Small intestine (tissue), 7 donors: ENCODE measurements around the gene ZNF768. TPM values are rescaled to one million over a fixed set of nuclear protein-coding genes. Genes with fewer than 3 reads are reported as not detected.
"Not testable (repeated sequence)": the region's sequence is repeated elsewhere in the genome, so short reads cannot be mapped to it uniquely, and the experiment has no call there.

Experiments used
- DNase-seq, 2 donors: peaks; one replicate each; pipeline versions ENCODE4 v3.0.0 to v3.0.0-alpha.2; 2013
- FAIRE-seq: peaks from 2 replicates; lab custom pipeline; 2012; peaks lifted over from hg19 to GRCh38; lab: Jason Lieb, UNC
- H3K27ac ChIP-seq, 3 donors: one replicate each; pipeline ENCODE4 v1.5.1; 2013; ENCODE audit warnings: low read length in 2 of 3, mild to moderate bottlenecking in 2 of 3, control low read depth in 1 of 3, inconsistent platforms in 1 of 3, low read depth in 1 of 3, moderate library complexity in 1 of 3
- H3K27me3 ChIP-seq, 3 donors: one replicate each; pipeline ENCODE4 v1.6.1; 2013; ENCODE audit warnings: low read length in 3 of 3, inconsistent platforms in 1 of 3; ENCODE audit not compliant: control insufficient read depth in 3 of 3, insufficient read depth in 3 of 3
- H3K36me3 ChIP-seq, 3 donors: one replicate each; pipeline ENCODE4 v1.6.1; 2013; ENCODE audit warnings: low read length in 3 of 3, inconsistent platforms in 1 of 3, low read depth in 1 of 3, mild to moderate bottlenecking in 1 of 3, moderate library complexity in 1 of 3; ENCODE audit not compliant: control insufficient read depth in 3 of 3, insufficient read depth in 2 of 3
- H3K4me1 ChIP-seq, 3 donors: one replicate each; pipeline ENCODE4 v1.6.1; 2013; ENCODE audit warnings: low read length in 2 of 3, inconsistent platforms in 1 of 3, low read depth in 1 of 3, mild to moderate bottlenecking in 1 of 3, moderate library complexity in 1 of 3; ENCODE audit not compliant: control insufficient read depth in 3 of 3, insufficient read depth in 2 of 3
- H3K4me3 ChIP-seq, 3 donors: one replicate each; pipeline ENCODE4 v1.5.1; 2013; ENCODE audit warnings: low read length in 3 of 3, control low read depth in 1 of 3, inconsistent platforms in 1 of 3, low read depth in 1 of 3, mild to moderate bottlenecking in 1 of 3, moderate library complexity in 1 of 3
- H3K9me3 ChIP-seq, 2 donors: one replicate each; pipeline ENCODE4 v1.6.1; 2013; ENCODE audit warnings: low read depth in 1 of 2, low read length in 1 of 2; ENCODE audit not compliant: control insufficient read depth in 2 of 2, insufficient read depth in 1 of 2
- WGBS, 3 donors: extraction: QIAGEN DNeasy Blood & Tissue Kit; methylation state at CpG; one replicate each; pipeline ENCODE4 v1.1.7; 2013; 5-methylcytosine and 5-hydroxymethylcytosine counted together
- polyA plus RNA-seq, 4 donors: library from polyadenylated mRNA; stranded (reverse) in 3 of 4; unstranded in 1 of 4; fragments of 200-250 nt in 3 of 4; fragments of 120-200 nt in 1 of 4; gene quantifications; one replicate each; pipeline versions ENCODE4 v1.2.1 to v1.2.3, GENCODE V29; 2013
- donor health status: healthy with polysubstance abuse.
- donor health status: control.
- donor health status: control.
- donor health status: Bipolar disorder and iron deficiency.
- donor health status: healthy.

The ZNF768 gene
- polyA plus RNA-seq, 4 donors, result 42.7 to 71.6 (median 52.6) TPM

DNA sequence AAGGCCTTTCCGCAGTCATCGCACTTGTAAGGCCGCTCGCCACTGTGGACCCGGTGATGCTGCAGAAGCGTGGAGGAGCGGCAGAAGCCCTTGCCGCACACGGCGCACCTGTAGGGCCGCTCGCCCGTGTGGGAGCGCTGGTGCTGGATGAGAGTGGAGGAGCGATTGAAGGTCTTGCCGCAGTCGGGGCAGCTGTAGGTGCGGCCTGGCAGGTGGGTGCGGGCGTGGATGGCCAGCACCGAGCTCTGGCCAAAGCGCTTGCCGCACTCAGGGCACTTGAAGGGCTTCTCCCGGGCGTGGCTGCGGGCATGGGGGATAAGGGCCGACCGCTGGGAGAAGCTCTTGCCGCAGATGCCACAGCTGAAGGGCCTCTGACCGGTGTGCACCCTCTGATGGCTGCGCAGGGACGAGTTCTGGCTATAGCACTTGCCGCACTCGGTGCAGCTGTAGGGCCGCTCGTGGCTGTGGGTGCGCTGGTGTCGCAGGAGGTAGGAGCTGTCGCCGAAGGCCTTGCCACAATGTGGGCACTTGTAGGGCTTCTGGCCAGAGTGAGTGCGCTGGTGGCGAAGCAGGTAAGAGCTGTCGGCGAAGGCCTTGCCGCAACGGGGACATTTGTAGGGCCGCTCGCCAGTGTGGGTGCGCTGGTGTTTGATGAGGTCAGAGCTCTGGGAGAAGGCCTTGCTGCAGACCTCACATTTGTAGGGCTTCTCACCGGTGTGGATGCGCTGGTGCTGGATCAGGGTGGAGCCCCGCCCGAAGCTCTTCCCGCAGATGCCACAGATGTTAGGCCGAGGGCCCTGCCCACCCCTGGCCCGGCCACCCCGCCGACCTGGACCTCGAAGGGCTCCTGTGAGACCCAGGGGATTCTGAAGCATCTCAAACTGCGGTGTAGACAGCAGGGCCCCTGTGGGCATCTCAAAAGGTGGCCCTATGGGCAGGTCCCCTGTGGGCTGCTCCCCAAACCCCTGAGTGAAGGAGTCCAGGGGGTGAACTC is 1.5 kb downstream of the ZNF768 start:
- FAIRE-seq (no peak), DNase-seq (peak in 1 of 2 donors; percentile 1)
- peaks cover 0 to 28% (median 0%) of the 10 kb centered on the region in 3 donors for H3K36me3 ChIP-seq
- peaks cover 4 to 55% (median 5%) of the 10 kb centered on the region in 3 donors for H3K4me1 ChIP-seq
- H3K27ac ChIP-seq, result no peak overlapping the region
- WGBS, 3 donors, result 94 to 96% (median 95%) methylated on average over 56 to 60 of the region's 60 CpGs
- H3K9me3 ChIP-seq, result peaks cover 0 to 4% of the 10 kb centered on the region in 2 donors
- no peak overlapping the region for H3K4me3 ChIP-seq
- H3K27me3 ChIP-seq, result no peaks in the 10 kb centered on the region

DNA sequence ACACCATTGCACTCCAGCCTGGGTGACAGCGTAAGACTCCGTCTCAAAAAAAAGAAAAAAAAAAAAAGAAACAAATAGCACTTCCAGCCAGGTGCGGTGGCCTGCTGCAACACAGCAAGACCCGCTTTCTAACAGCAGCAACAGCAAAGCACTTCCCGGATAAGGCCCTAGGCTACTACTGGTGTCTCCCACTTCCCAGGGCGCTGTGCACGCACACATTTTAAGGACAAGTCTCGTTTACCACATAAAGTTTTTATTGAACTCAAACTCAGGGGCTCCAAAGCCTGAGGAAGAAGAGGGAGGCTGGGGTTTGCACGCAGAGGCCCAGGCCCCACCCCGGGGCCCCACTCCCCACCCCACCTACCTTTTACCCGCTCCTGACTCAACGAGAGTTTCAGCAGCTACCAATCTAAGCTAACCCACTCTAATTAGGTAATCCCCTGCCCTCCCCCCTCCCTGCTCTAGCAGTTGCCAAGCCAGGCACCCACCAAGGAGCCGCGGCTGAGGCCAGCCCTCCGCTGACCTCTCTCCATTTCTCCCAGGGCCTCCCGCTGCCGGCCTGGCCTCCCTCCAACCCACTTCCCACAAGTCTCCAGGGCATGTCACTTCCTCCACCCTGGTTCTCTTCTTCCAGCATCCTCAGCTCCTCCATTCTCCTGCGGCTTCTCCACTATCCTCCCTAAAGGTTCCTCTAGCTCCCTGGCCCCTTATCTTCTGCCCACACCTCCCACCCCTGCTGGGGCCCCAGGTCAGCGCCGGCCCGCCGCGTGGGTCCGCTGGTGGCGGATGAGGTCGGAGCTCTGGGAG is 2.4 kb downstream of the ZNF768 start:
- Histone ChIP-seq H3K27me3 (no peaks in the 10 kb centered on the region), H3K4me3 (no peak overlapping the region), H3K27ac (no peak overlapping the region), H3K4me1 (peaks cover 4 to 48% (median 5%) of the 10 kb centered on the region in 3 donors), H3K36me3 (peaks cover 0 to 25% (median 0%) of the 10 kb centered on the region in 3 donors), H3K9me3 (peaks cover 0 to 4% of the 10 kb centered on the region in 2 donors)
- DNase-seq (peak in 1 of 2 donors; percentile 2), FAIRE-seq (no peak)
- 77 to 84% (median 81%) methylated on average over 25 to 26 of the region's 26 CpGs for WGBS, 3 donors

GRCh38 chr16:30522702-30523463 is 3.5 kb downstream of the ZNF768 start:
- not testable (repeated sequence) for FAIRE-seq, H3K9me3 ChIP-seq, H3K4me3 ChIP-seq, H3K27me3 ChIP-seq
- peak in 1 of 2 donors; percentile 2 for DNase-seq
- Histone ChIP-seq H3K27ac (peak overlapping the region in 2 of 3 donors; percentile 60 to 92), H3K36me3 (peaks cover 0 to 26% (median 0%) of the 10 kb centered on the region in 3 donors), H3K4me1 (peaks cover 3 to 39% (median 5%) of the 10 kb centered on the region in 3 donors)
- WGBS, 3 donors, result 75 to 88% (median 76%) methylated on average over 11 to 12 of the region's 12 CpGs

- 16 to 48% (median 41%) methylated on average over 11 of the region's 11 CpGs for WGBS, 3 donors
- no peak for FAIRE-seq
Observed at GRCh38 chr16:30521873-30522641, 4.3 kb downstream of the ZNF768 start.

DNA sequence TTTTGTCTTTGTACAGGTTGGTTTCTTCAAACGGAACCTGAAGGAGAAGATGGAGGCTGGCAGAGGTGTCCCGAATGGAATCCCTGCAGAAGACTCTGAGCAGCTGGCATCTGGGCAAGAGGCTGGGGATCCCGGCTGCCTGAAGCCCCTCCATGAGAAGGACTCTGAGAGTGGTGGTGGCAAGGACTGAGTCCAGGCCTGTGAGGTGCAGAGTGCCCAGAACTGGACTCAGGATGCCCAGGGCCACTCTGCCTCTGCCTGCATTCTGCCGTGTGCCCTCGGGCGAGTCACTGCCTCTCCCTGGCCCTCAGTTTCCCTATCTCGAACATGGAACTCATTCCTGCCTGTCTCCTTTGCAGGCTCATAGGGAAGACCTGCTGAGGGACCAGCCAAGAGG is 4.9 kb downstream of the ZNF768 start:
- Histone ChIP-seq H3K36me3 (peaks cover 0 to 28% (median 0%) of the 10 kb centered on the region in 3 donors), H3K27me3 (no peaks in the 10 kb centered on the region), H3K27ac (peak overlapping the region in 2 of 3 donors; percentile 0 to 92), H3K4me1 (peaks cover 0 to 34% (median 5%) of the 10 kb centered on the region in 3 donors), H3K4me3 (no peak overlapping the region), H3K9me3 (peaks cover 0 to 4% of the 10 kb centered on the region in 2 donors)
- FAIRE-seq (no peak), DNase-seq (no peak)
- WGBS, 3 donors, result 77 to 91% (median 82%) methylated on average over 7 of the region's 7 CpGs

More at GRCh38 chr16:30521873-30522641, 4.3 kb downstream of the ZNF768 start:
- Histone ChIP-seq H3K27ac (peak overlapping the region; percentile 12 to 92 (median 67)), H3K36me3 (peaks cover 0 to 26% (median 0%) of the 10 kb centered on the region in 3 donors), H3K9me3 (peaks cover 0 to 4% of the 10 kb centered on the region in 2 donors), H3K4me3 (no peak overlapping the region), H3K27me3 (no peaks in the 10 kb centered on the region), H3K4me1 (peaks cover 0 to 34% (median 5%) of the 10 kb centered on the region in 3 donors)
- peak; percentile 88 to 93 for DNase-seq

- Histone ChIP-seq H3K27me3 (no peaks in the 10 kb centered on the region), H3K4me3 (no peak overlapping the region), H3K4me1 (peaks cover 0 to 26% (median 3%) of the 10 kb centered on the region in 3 donors), H3K9me3 (no peaks in the 10 kb centered on the region), H3K36me3 (peaks cover 0 to 17% (median 0%) of the 10 kb centered on the region in 3 donors), H3K27ac (no peak overlapping the region)
- FAIRE-seq (no peak), DNase-seq (no peak)
- 85 to 87% (median 86%) methylated on average over 20 of the region's 20 CpGs for WGBS, 3 donors
Observed at GRCh38 chr16:30519120-30520049, 7.0 kb downstream of the ZNF768 start.
